ENCODE measurements around the gene WHRN.

GRCh38 chr9:114416290-114416689 is 89.0 kb downstream of the WHRN start:
- TF ChIP-seq CTCF (IDR thresholded peaks at IDR 0.05; ENCODE audit: control extremely low read depth in 1 of 3, insufficient read depth in 1 of 3, low read depth in 1 of 3, low read length in 3 of 3) (no peak), CHD2 (IDR thresholded peaks at IDR 0.05; ENCODE audit: low read length) (no peak), SP2 (IDR thresholded peaks at IDR 0.05; ENCODE audit: low read length) (no peak), TAF1 (IDR thresholded peaks at IDR 0.05; ENCODE audit: low read depth, low read length) (no peak)

All from H1 (cell line).